HG03439 (cell line): Measurements from ENCODE around the gene NSUN4.

Experiments
- ATAC-seq: cut with Tn5 transposase; IDR thresholded peaks from one replicate; pipeline ENCODE4 v1.9.1; 2021; ENCODE audit warnings: mild to moderate bottlenecking, moderate library complexity; ENCODE audit not compliant: unreplicated experiment

Gene NSUN4

GRCh38 chr1:46404482-46405196, 64.0 kb downstream of the NSUN4 start:
- no peak for ATAC-seq

- ATAC-seq: no peak
Measured at GRCh38 chr1:46405197-46405555, 64.6 kb downstream of the NSUN4 start.

- no peak for ATAC-seq
Measured at GRCh38 chr1:46405724-46406123, 65.1 kb downstream of the NSUN4 start.

GRCh38 chr1:46406881-46407608, 66.4 kb downstream of the NSUN4 start:
- no peak for ATAC-seq

- ATAC-seq: no peak
Measured at GRCh38 chr1:46407636-46408035, 67.0 kb downstream of the NSUN4 start.

- no peak for ATAC-seq
Measured at GRCh38 chr1:46408356-46409062, 67.9 kb downstream of the NSUN4 start.

GRCh38 chr1:46409063-46409372, 68.4 kb downstream of the NSUN4 start:
- no peak for ATAC-seq

- no peak for ATAC-seq
Measured at GRCh38 chr1:46410156-46411009, 69.8 kb downstream of the NSUN4 start.

GRCh38 chr1:46411010-46411405, 70.4 kb downstream of the NSUN4 start:
- no peak for ATAC-seq
